Cardiac muscle cell (in vitro differentiated cells and primary cell): ENCODE results near the gene MED20. TPM values are rescaled to one million over a fixed set of nuclear protein-coding genes. Genes with fewer than 3 reads are reported as not detected.

Experiments
- DNase-seq, 2 donors: peaks; one replicate each; pipeline versions ENCODE4 v3.0.0 to v3.0.0-alpha.2; 2010 to 2017; ENCODE audit warnings: low read depth in 1 of 2, low spot score in 1 of 2
- H3K27ac ChIP-seq: fragments of 200-600 bp; sonication (generic); 2 replicates; pipeline ENCODE4 v1.5.1; 2016
- H3K27me3 ChIP-seq: fragments of 200-600 bp; sonication (generic); 2 replicates; pipeline ENCODE4 v1.6.0; 2016; ENCODE audit warnings: control low read depth
- H3K36me3 ChIP-seq: fragments of 200-600 bp; sonication (generic); 2 replicates; pipeline ENCODE4 v1.5.1; 2016; ENCODE audit warnings: control low read depth
- H3K4me1 ChIP-seq: fragments of 200-600 bp; sonication (generic); 2 replicates; pipeline ENCODE4 v1.8.1; 2017; ENCODE audit warnings: low read depth, mild to moderate bottlenecking, mixed run types
- H3K4me3 ChIP-seq: fragments of 200-600 bp; sonication (generic); 2 replicates; pipeline ENCODE4 v1.5.1; 2016; ENCODE audit warnings: mild to moderate bottlenecking
- H3K9me3 ChIP-seq: fragments of 200-600 bp; sonication (generic); 2 replicates; pipeline ENCODE4 v1.5.1; 2017; ENCODE audit warnings: low read depth, mild to moderate bottlenecking, control low read depth
- polyA plus RNA-seq: library from polyadenylated mRNA; unstranded; fragments of >200 nt; fragmentation: Nextera tagmentation; extraction: Ambion mirVana; gene quantifications from 2 replicates; pipeline ENCODE4 v1.2.1, GENCODE V29; 2016
- total RNA-seq: library from RNA; depleted of rRNA; stranded (reverse); fragments of >200 nt; gene quantifications from 2 replicates; pipeline ENCODE4 v1.2.3, GENCODE V29; 2016
- TF ChIP-seq, protein P1 (sequence below): IDR thresholded peaks from 2 replicates; pipeline ENCODE4 v1.5.1; 2012; ENCODE audit warnings: low read depth, mild to moderate bottlenecking, low read length

The MED20 gene
- total and polyA plus RNA-seq, 2 experiments from 2014 or later, result 18.5 to 28.1 TPM

DNA sequence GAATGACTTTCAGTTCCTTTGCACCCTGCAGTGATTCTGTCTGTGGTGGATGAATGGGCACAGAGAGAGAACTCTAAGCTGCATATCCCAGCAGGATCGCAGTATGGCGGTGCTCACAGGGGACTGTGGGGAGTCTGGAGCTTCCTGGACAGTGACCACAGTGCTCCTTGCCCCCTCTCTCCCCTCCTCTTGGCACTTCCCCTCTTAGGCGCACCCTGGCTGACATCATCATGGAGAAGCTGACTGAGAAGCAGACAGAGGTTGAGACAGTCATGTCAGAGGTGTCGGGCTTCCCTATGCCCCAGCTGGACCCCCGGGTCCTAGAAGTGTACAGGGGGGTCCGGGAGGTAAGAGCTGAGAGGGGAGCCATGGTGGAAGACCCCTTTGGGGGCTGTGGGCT lies 9.0 kb upstream of the MED20 start:
- TF ChIP-seq, protein P1, sequence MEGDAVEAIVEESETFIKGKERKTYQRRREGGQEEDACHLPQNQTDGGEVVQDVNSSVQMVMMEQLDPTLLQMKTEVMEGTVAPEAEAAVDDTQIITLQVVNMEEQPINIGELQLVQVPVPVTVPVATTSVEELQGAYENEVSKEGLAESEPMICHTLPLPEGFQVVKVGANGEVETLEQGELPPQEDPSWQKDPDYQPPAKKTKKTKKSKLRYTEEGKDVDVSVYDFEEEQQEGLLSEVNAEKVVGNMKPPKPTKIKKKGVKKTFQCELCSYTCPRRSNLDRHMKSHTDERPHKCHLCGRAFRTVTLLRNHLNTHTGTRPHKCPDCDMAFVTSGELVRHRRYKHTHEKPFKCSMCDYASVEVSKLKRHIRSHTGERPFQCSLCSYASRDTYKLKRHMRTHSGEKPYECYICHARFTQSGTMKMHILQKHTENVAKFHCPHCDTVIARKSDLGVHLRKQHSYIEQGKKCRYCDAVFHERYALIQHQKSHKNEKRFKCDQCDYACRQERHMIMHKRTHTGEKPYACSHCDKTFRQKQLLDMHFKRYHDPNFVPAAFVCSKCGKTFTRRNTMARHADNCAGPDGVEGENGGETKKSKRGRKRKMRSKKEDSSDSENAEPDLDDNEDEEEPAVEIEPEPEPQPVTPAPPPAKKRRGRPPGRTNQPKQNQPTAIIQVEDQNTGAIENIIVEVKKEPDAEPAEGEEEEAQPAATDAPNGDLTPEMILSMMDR, result no peak
- Histone ChIP-seq H3K4me3 (no peak overlapping the region), H3K4me1 (no peaks in the 10 kb centered on the region), H3K27ac (no peak overlapping the region), H3K9me3 (no peaks in the 10 kb centered on the region), H3K36me3 (peaks cover 64% of the 10 kb centered on the region), H3K27me3 (no peaks in the 10 kb centered on the region)
- DNase-seq, result no peak

DNA sequence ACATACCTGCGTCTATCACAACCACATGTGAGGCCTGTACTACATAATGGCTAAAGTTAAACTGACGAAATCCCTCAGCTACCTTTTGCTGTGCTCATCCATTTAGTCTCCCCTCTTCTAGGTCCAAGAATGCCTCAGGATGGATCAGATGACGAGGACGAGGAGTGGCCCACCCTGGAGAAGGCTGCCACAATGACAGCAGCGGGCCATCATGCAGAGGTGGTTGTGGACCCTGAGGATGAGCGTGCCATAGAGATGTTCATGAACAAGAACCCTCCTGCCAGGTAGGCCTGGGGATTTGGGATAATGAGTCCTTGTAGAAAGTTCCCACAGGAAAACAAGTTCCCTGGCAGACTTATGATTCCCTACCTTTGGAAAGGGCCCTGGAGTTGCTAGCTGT lies 6.3 kb upstream of the MED20 start:
- Histone ChIP-seq H3K36me3 (peaks cover 51% of the 10 kb centered on the region), H3K27ac (no peak overlapping the region), H3K27me3 (no peaks in the 10 kb centered on the region), H3K4me1 (peaks cover 5% of the 10 kb centered on the region), H3K9me3 (no peaks in the 10 kb centered on the region), H3K4me3 (no peak overlapping the region)
- DNase-seq, result no peak
- TF ChIP-seq, protein P1, result no peak

DNA sequence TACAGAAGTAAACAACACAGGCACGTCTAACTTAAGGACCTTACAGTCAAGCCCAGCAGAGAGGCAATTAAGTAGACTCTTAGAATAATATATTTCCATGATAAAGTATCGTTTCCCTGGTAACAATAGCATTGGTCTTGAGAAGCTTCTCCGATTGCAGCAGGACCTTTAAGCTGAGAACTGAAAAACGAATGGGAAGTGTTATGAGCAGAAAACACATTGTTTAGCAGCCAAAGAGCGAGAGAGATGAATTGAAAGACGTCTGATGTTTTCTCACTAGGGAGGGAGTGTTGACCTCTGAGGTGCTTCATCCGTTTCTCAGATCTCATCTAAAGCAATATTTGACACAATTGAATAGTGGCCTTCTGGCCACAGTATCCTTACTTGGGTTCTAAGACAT lies 1.2 kb upstream of the MED20 start:
- Histone ChIP-seq H3K27ac (peak overlapping the region; percentile 97), H3K9me3 (no peaks in the 10 kb centered on the region), H3K4me1 (peaks cover 13% of the 10 kb centered on the region), H3K36me3 (peaks cover 5% of the 10 kb centered on the region), H3K27me3 (no peaks in the 10 kb centered on the region), H3K4me3 (peak overlapping the region; percentile 67)
- TF ChIP-seq, protein P1, result no peak
- DNase-seq, result no peak

DNA sequence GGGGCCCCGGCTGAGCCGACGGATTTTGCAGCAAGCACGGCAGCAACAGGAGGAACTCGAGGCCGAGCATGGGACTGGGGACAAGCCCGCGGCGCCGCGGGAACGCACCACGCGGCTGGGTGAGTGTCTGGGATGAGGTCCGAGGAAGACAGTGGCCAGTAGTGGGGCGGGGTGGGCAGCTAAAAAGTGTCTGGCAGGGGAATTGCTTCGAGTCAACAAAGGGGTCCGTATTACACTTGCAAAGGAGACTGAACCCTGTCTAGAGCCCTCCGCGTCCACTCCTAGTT lies 716 bp upstream of the MED20 start:
- Histone ChIP-seq H3K27me3 (no peaks in the 10 kb centered on the region), H3K27ac (peak overlapping the region; percentile 97), H3K36me3 (peaks cover 3% of the 10 kb centered on the region), H3K9me3 (no peaks in the 10 kb centered on the region), H3K4me1 (peaks cover 13% of the 10 kb centered on the region), H3K4me3 (peak overlapping the region; percentile 67)
- TF ChIP-seq, protein P1, result no peak
- DNase-seq, result no peak

GRCh38 chr6:41917528-41917927 lies 3.4 kb downstream of the MED20 start:
- TF ChIP-seq, protein P1, result no peak
- no peak overlapping the region for H3K4me3 ChIP-seq
- H3K4me1 ChIP-seq, result peaks cover 10% of the 10 kb centered on the region
- H3K36me3 ChIP-seq, result peaks cover 6% of the 10 kb centered on the region
- no peaks in the 10 kb centered on the region for H3K27me3 ChIP-seq
- no peaks in the 10 kb centered on the region for H3K9me3 ChIP-seq
- no peak overlapping the region for H3K27ac ChIP-seq
- peak in 1 of 2 donors; percentile 91 for DNase-seq

DNA sequence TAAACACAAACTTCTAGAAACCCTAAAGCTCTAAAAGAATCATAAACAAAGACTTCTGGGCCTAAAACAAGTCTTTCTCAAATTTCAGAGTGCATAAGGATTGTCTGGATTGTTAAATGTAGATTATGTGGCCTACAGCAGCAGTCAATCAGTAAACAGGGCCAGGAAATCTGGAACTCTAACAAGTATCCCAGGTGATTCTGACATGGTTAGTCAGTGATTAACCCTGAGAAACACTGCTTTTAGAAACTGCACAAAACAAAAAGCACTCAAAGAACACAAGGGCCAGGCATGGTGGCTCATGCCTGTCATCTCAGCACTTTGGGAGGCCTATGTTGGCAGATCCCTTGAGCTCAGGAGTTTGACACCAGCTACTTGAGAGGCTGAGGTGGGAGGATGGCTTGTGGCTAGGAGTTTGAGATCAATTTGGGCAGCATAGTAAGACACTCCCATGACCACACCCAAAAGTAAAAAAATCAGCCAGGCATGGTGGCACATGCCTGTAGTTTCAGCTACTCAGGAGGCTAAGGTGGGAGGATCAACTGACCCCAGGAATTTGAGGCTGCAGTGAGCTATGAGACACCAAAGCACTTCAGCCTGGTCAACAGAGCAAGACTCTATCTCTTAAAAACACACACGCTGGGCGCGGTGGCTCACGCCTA lies 5.9 kb downstream of the MED20 start:
- peaks cover 4% of the 10 kb centered on the region for H3K4me1 ChIP-seq
- H3K27me3 ChIP-seq, result no peaks in the 10 kb centered on the region
- no peak overlapping the region for H3K27ac ChIP-seq
- TF ChIP-seq, protein P1, result no peak
- DNase-seq, result no peak
- H3K36me3 ChIP-seq, result peaks cover 6% of the 10 kb centered on the region
- no peak overlapping the region for H3K4me3 ChIP-seq
- H3K9me3 ChIP-seq, result no peaks in the 10 kb centered on the region
